HL-60 (cell line): ENCODE measurements around the gene CLDN19.

Source experiments
- DNase-seq, 2 experiments: peaks; one replicate each; pipeline ENCODE4 v3.0.0-alpha.2; 2010 to 2020; ENCODE audit warnings: low read depth in 1 of 2, low spot score in 1 of 2
- H3K27ac ChIP-seq: fragments of 250-450 bp; sonication (Bioruptor Pico); replicated peaks from 2 replicates; pipeline ENCODE4 v1.5.1; 2020; ENCODE audit warnings: mild to moderate bottlenecking, moderate library complexity
- H3K27me3 ChIP-seq: fragments of 250-450 bp; sonication (Bioruptor Pico); 2 replicates; pipeline ENCODE4 v1.5.1; 2021; ENCODE audit warnings: mild to moderate bottlenecking, moderate library complexity; ENCODE audit not compliant: insufficient read depth, poor library complexity, severe bottlenecking
- H3K4me3 ChIP-seq: replicated peaks from 2 replicates; pipeline ENCODE4 v1.5.1; 2011; ENCODE audit warnings: mild to moderate bottlenecking, control low read depth, low read length; ENCODE audit not compliant: insufficient read depth
- GABPA ChIP-seq: IDR thresholded peaks from 2 replicates; pipeline ENCODE4 v1.6.1; 2012; ENCODE audit warnings: low read depth
- POLR2AphosphoS5 ChIP-seq: IDR thresholded peaks from 2 replicates; pipeline ENCODE4 v1.6.1; 2012; ENCODE audit warnings: low read depth
- SPI1 ChIP-seq: IDR thresholded peaks from 2 replicates; pipeline ENCODE4 v1.6.1; 2012; ENCODE audit warnings: low read depth, mild to moderate bottlenecking, borderline replicate concordance
- TF ChIP-seq, protein P1 (sequence below): IDR thresholded peaks from 2 replicates; pipeline ENCODE4 v1.6.1; 2012; ENCODE audit warnings: low read depth; ENCODE audit not compliant: insufficient replicate concordance
- TF ChIP-seq, protein P2 (sequence below): IDR thresholded peaks from one replicate; pipeline ENCODE4 v1.5.1; 2011; ENCODE audit warnings: low read length, control low read depth, inconsistent platforms; ENCODE audit not compliant: insufficient read depth

Gene CLDN19

DNA sequence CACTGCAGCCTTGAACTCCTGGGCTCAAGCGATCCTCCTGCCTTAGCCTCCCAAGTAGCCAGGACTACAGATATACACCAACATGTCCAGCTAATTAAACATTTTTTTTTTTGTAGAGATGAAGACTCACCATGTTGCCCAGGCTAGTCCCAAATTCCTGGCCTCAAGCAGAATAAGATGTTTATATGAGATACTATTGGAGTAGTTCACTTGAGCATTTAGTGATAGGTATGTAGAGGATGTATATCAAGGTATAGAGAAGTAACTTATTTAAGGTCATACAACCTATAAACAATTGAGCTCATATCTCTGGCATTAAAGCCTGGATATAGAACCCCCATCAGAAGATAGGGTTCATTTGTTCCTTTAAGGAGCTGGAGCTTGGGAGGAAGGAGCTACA, 40.1 kb upstream of the CLDN19 start:
- no peak overlapping the region for H3K27ac ChIP-seq
- H3K27me3 ChIP-seq, result peaks cover 2% of the 10 kb centered on the region
- no peak for DNase-seq
- no peak overlapping the region for H3K4me3 ChIP-seq
- TF ChIP-seq, protein P1, sequence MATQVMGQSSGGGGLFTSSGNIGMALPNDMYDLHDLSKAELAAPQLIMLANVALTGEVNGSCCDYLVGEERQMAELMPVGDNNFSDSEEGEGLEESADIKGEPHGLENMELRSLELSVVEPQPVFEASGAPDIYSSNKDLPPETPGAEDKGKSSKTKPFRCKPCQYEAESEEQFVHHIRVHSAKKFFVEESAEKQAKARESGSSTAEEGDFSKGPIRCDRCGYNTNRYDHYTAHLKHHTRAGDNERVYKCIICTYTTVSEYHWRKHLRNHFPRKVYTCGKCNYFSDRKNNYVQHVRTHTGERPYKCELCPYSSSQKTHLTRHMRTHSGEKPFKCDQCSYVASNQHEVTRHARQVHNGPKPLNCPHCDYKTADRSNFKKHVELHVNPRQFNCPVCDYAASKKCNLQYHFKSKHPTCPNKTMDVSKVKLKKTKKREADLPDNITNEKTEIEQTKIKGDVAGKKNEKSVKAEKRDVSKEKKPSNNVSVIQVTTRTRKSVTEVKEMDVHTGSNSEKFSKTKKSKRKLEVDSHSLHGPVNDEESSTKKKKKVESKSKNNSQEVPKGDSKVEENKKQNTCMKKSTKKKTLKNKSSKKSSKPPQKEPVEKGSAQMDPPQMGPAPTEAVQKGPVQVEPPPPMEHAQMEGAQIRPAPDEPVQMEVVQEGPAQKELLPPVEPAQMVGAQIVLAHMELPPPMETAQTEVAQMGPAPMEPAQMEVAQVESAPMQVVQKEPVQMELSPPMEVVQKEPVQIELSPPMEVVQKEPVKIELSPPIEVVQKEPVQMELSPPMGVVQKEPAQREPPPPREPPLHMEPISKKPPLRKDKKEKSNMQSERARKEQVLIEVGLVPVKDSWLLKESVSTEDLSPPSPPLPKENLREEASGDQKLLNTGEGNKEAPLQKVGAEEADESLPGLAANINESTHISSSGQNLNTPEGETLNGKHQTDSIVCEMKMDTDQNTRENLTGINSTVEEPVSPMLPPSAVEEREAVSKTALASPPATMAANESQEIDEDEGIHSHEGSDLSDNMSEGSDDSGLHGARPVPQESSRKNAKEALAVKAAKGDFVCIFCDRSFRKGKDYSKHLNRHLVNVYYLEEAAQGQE, result no peak
- TF ChIP-seq GABPA (no peak), POLR2AphosphoS5 (no peak), SPI1 (no peak)
- TF ChIP-seq, protein P2, sequence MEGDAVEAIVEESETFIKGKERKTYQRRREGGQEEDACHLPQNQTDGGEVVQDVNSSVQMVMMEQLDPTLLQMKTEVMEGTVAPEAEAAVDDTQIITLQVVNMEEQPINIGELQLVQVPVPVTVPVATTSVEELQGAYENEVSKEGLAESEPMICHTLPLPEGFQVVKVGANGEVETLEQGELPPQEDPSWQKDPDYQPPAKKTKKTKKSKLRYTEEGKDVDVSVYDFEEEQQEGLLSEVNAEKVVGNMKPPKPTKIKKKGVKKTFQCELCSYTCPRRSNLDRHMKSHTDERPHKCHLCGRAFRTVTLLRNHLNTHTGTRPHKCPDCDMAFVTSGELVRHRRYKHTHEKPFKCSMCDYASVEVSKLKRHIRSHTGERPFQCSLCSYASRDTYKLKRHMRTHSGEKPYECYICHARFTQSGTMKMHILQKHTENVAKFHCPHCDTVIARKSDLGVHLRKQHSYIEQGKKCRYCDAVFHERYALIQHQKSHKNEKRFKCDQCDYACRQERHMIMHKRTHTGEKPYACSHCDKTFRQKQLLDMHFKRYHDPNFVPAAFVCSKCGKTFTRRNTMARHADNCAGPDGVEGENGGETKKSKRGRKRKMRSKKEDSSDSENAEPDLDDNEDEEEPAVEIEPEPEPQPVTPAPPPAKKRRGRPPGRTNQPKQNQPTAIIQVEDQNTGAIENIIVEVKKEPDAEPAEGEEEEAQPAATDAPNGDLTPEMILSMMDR, result no peak

DNA sequence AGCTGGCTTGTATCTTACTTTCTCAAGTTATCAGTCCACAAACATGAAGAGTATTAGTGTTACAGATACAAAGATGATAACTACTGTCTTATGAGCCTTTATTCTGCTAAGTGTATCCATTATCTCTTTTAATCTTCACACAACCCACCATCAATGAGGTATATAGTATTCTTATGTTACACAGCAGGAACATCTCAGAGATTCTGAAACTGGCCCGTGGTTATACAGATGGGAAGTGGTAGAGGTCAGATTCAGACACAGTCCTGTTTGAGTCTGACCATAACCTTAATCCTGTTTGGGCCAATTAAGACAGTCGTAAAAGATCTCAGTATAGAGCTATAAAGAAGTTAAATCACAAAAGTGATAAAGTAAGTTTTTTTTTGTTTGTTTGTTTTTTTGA, 39.7 kb upstream of the CLDN19 start:
- no peak overlapping the region for H3K27ac ChIP-seq
- no peak for DNase-seq
- TF ChIP-seq, protein P1, result no peak
- TF ChIP-seq POLR2AphosphoS5, result no peak
- TF ChIP-seq SPI1, result no peak
- TF ChIP-seq GABPA, result no peak
- TF ChIP-seq, protein P2, result no peak
- no peak overlapping the region for H3K4me3 ChIP-seq
- H3K27me3 ChIP-seq, result no peaks in the 10 kb centered on the region

DNA sequence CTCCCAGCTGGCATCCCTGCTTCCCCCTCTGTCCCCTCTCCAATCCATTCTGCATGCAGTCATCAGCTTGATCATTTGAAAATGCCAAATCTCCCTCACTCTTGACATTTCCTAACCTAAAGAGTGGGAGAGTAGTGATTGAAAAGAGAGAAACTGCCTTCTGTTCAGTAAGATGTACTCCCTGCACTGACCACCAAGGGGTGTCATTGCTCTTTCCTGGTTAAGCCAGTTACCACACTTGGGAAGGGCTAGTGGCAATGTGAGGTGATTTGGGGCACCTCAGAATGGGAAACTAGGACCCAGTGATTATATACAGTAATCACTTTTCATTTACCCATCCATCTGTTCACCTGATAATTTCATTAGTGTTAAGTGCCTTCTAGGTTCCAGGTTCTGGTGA, 37.8 kb upstream of the CLDN19 start:
- peak in 1 of 2 experiments; percentile 43 for DNase-seq
- Histone ChIP-seq H3K27me3 (no peaks in the 10 kb centered on the region), H3K27ac (no peak overlapping the region), H3K4me3 (no peak overlapping the region)
- TF ChIP-seq, protein P2, result peak; percentile 50
- no peak for TF ChIP-seq POLR2AphosphoS5

DNA sequence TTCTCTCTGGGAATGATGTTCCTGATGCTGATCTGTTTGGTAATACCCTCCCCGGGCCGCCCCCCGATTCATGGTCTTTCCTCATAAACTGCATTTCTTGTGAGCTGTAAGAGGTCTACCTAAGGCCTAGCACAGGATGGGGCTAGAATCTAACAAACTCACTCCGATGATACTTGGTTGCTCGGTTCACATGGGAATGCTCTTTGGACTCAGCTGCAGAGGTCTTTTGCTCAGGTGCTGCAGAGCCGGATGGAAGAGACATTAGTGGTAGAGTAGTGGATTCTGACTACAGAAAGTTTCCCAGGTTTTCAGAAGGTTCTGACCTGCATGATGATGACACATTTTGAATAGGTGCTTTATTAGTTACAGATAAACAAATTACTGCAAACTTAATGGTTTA, 36.5 kb upstream of the CLDN19 start:
- no peak overlapping the region for H3K27ac ChIP-seq
- DNase-seq, result no peak
- TF ChIP-seq, protein P1, result no peak
- no peak for TF ChIP-seq POLR2AphosphoS5
- TF ChIP-seq SPI1, result no peak
- no peak for TF ChIP-seq GABPA
- TF ChIP-seq, protein P2, result no peak
- no peaks in the 10 kb centered on the region for H3K27me3 ChIP-seq
- H3K4me3 ChIP-seq, result no peak overlapping the region
